Cardiac muscle cell (in vitro differentiated cells and primary cell): ENCODE measurements around the gene AIF1. TPM values are rescaled to one million over a fixed set of nuclear protein-coding genes. Genes with fewer than 3 reads are reported as not detected.

Experiments used
- DNase-seq, 2 donors: peaks; one replicate each; pipeline versions ENCODE4 v3.0.0 to v3.0.0-alpha.2; 2010 to 2017; ENCODE audit warnings: low read depth in 1 of 2, low spot score in 1 of 2
- H3K27ac ChIP-seq: fragments of 200-600 bp; sonication (generic); 2 replicates; pipeline ENCODE4 v1.5.1; 2016
- H3K27me3 ChIP-seq: fragments of 200-600 bp; sonication (generic); 2 replicates; pipeline ENCODE4 v1.6.0; 2016; ENCODE audit warnings: control low read depth
- H3K36me3 ChIP-seq: fragments of 200-600 bp; sonication (generic); 2 replicates; pipeline ENCODE4 v1.5.1; 2016; ENCODE audit warnings: control low read depth
- H3K4me1 ChIP-seq: fragments of 200-600 bp; sonication (generic); 2 replicates; pipeline ENCODE4 v1.8.1; 2017; ENCODE audit warnings: low read depth, mild to moderate bottlenecking, mixed run types
- H3K4me3 ChIP-seq: fragments of 200-600 bp; sonication (generic); 2 replicates; pipeline ENCODE4 v1.5.1; 2016; ENCODE audit warnings: mild to moderate bottlenecking
- H3K9me3 ChIP-seq: fragments of 200-600 bp; sonication (generic); 2 replicates; pipeline ENCODE4 v1.5.1; 2017; ENCODE audit warnings: low read depth, mild to moderate bottlenecking, control low read depth
- CTCF ChIP-seq: IDR thresholded peaks from 2 replicates; pipeline ENCODE4 v1.5.1; 2012; ENCODE audit warnings: low read depth, mild to moderate bottlenecking, low read length
- polyA plus RNA-seq: library from polyadenylated mRNA; unstranded; fragments of >200 nt; fragmentation: Nextera tagmentation; extraction: Ambion mirVana; gene quantifications from 2 replicates; pipeline ENCODE4 v1.2.1, GENCODE V29; 2016
- total RNA-seq: library from RNA; depleted of rRNA; stranded (reverse); fragments of >200 nt; gene quantifications from 2 replicates; pipeline ENCODE4 v1.2.3, GENCODE V29; 2016

AIF1 gene
- total and polyA plus RNA-seq, 2 experiments from 2014 or later: 1.4 TPM; not detected in 1

DNA sequence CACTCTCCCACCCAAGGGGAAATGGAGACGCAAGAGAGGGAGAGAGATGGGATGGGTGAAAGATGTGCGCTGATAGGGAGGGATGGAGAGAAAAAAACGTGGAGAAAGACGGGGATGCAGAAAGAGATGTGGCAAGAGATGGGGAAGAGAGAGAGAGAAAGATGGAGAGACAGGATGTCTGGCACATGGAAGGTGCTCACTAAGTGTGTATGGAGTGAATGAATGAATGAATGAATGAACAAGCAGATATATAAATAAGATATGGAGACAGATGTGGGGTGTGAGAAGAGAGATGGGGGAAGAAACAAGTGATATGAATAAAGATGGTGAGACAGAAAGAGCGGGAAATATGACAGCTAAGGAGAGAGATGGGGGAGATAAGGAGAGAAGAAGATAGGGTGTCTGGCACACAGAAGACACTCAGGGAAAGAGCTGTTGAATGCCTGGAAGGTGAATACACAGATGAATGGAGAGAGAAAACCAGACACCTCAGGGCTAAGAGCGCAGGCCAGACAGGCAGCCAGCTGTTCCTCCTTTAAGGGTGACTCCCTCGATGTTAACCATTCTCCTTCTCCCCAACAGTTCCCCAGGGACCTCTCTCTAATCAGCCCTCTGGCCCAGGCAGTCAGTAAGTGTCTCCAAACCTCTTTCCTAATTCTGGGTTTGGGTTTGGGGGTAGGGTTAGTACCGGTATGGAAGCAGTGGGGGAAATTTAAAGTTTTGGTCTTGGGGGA is 38.9 kb upstream of the AIF1 start:
- Histone ChIP-seq H3K27ac (no peak overlapping the region), H3K4me3 (no peak overlapping the region), H3K4me1 (no peaks in the 10 kb centered on the region), H3K9me3 (no peaks in the 10 kb centered on the region), H3K36me3 (no peaks in the 10 kb centered on the region), H3K27me3 (no peaks in the 10 kb centered on the region)
- no peak for DNase-seq
- TF ChIP-seq CTCF: no peak

- no peak overlapping the region for H3K27ac ChIP-seq
- H3K36me3 ChIP-seq: no peaks in the 10 kb centered on the region
- DNase-seq: no peak
- H3K9me3 ChIP-seq: no peaks in the 10 kb centered on the region
- H3K27me3 ChIP-seq: no peaks in the 10 kb centered on the region
- TF ChIP-seq CTCF: no peak
- H3K4me1 ChIP-seq: peaks cover 3% of the 10 kb centered on the region
- no peak overlapping the region for H3K4me3 ChIP-seq
These were observed 38.0 kb upstream of the AIF1 start for GRCh38 chr6:31576897-31577578.

GRCh38 chr6:31577579-31577966 is 37.5 kb upstream of the AIF1 start:
- no peak for DNase-seq
- TF ChIP-seq CTCF: no peak
- no peaks in the 10 kb centered on the region for H3K9me3 ChIP-seq

DNA sequence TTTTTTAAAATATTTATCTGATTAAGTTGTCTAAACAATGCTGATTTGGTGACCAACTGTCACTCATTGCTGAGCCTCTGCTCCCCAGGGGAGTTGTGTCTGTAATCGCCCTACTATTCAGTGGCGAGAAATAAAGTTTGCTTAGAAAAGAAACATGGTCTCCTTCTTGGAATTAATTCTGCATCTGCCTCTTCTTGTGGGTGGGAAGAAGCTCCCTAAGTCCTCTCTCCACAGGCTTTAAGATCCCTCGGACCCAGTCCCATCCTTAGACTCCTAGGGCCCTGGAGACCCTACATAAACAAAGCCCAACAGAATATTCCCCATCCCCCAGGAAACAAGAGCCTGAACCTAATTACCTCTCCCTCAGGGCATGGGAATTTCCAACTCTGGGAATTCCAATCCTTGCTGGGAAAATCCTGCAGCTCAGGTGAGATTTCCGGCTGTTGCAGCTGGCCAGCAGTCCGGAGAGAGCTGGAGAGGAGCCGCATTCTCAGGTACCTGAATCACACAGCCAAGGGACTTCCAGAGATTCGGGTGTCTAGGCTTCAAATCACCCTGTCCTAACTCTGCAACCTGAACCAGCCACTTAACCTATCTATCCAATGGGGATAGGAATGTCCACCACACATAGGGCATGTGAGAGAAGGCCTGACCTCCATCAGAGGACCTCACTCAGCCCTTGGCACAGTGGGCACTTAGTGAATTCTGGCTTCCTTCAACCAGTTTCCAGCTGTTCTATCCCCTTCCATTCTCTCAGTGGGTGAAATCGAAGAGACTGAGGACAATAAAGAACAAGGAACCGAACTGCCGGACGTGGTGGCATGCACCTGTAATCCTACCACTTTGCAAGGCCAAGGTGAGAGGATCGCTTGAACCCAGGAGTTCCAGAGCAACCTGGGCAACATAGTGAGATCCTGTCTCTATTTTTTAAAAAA is 36.6 kb upstream of the AIF1 start:
- Histone ChIP-seq H3K36me3 (no peaks in the 10 kb centered on the region), H3K9me3 (no peaks in the 10 kb centered on the region), H3K4me1 (peaks cover 3% of the 10 kb centered on the region), H3K4me3 (no peak overlapping the region), H3K27me3 (no peaks in the 10 kb centered on the region), H3K27ac (no peak overlapping the region)
- no peak for TF ChIP-seq CTCF
- DNase-seq: no peak

More at GRCh38 chr6:31577579-31577966, 37.5 kb upstream of the AIF1 start:
- no peaks in the 10 kb centered on the region for H3K27me3 ChIP-seq
- no peak overlapping the region for H3K4me3 ChIP-seq
- no peak overlapping the region for H3K27ac ChIP-seq
- H3K36me3 ChIP-seq: no peaks in the 10 kb centered on the region
- H3K4me1 ChIP-seq: peaks cover 3% of the 10 kb centered on the region

GRCh38 chr6:31579119-31579505 is 35.9 kb upstream of the AIF1 start:
- no peak for DNase-seq
- Histone ChIP-seq H3K4me3 (no peak overlapping the region), H3K27ac (no peak overlapping the region), H3K9me3 (no peaks in the 10 kb centered on the region), H3K4me1 (peaks cover 3% of the 10 kb centered on the region), H3K36me3 (no peaks in the 10 kb centered on the region), H3K27me3 (no peaks in the 10 kb centered on the region)
- no peak for TF ChIP-seq CTCF
